Measurements from ENCODE around the gene MRPL48. TPM values are rescaled to one million over a fixed set of nuclear protein-coding genes. Genes with fewer than 3 reads are reported as not detected.
"Not testable (repeated sequence)": the region's sequence is repeated elsewhere in the genome, so short reads cannot be mapped to it uniquely, and the experiment has no call there.

Gene MRPL48
- total RNA-seq, 2 experiments from 2014 or later, result 41.3 to 44.9 TPM

DNA sequence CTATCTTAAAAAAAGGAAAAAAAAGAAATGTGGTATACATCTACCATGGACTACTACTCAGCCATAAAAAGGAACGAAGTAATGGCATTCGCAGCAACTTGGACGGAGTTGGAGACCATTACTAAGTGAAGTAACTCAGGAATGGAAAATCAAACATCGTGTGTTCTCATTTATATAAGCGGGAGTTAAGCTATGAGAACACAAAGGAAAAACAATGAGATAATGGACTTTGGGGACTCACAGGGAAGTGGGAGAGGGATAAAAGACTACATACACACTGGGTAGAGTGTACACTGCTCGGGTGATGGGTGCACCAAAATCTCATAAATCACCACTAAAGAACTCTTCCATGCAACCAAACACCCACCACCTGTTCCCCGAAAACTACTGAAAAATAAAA, 38.6 kb upstream of the MRPL48 start:
- DNase-seq (no peak), ATAC-seq (no peak)
- Mint-ChIP-seq H3K4me3 (no peak overlapping the region), H3K4me1 (ENCODE audit: low read depth) (peaks cover 45% of the 10 kb centered on the region), H3K36me3 (ENCODE audit: low read depth) (peaks cover 17% of the 10 kb centered on the region), H3K27me3 (no peaks in the 10 kb centered on the region), H3K27ac (no peak overlapping the region), H3K9me3 (no peaks in the 10 kb centered on the region)
- ChIA-PET POLR2A (no interaction called here), CTCF (no interaction called here)
- intact Hi-C loops (cut with micrococcal nuclease), result no loop called here
- TF ChIP-seq, protein P1, sequence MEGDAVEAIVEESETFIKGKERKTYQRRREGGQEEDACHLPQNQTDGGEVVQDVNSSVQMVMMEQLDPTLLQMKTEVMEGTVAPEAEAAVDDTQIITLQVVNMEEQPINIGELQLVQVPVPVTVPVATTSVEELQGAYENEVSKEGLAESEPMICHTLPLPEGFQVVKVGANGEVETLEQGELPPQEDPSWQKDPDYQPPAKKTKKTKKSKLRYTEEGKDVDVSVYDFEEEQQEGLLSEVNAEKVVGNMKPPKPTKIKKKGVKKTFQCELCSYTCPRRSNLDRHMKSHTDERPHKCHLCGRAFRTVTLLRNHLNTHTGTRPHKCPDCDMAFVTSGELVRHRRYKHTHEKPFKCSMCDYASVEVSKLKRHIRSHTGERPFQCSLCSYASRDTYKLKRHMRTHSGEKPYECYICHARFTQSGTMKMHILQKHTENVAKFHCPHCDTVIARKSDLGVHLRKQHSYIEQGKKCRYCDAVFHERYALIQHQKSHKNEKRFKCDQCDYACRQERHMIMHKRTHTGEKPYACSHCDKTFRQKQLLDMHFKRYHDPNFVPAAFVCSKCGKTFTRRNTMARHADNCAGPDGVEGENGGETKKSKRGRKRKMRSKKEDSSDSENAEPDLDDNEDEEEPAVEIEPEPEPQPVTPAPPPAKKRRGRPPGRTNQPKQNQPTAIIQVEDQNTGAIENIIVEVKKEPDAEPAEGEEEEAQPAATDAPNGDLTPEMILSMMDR (IDR thresholded peaks at IDR 0.05), result no peak

- ATAC-seq (no peak), DNase-seq (no peak)
- H3K4me1 Mint-ChIP-seq (ENCODE audit: low read depth), result peaks cover 48% of the 10 kb centered on the region
- CTCF ChIA-PET, result no interaction called here
- no peaks in the 10 kb centered on the region for H3K9me3 Mint-ChIP-seq
- POLR2A ChIA-PET, result no interaction called here
- no peak overlapping the region for H3K27ac Mint-ChIP-seq
- intact Hi-C loops (cut with micrococcal nuclease), result loop anchor here (10.0 kb wide), 1 partner anchor 125 kb away; the partner anchor contains the start of genes COA4 and PAAF1
- no peaks in the 10 kb centered on the region for H3K27me3 Mint-ChIP-seq
- H3K4me3 Mint-ChIP-seq, result no peak overlapping the region
- TF ChIP-seq, protein P1 (IDR thresholded peaks at IDR 0.05), result no peak
- H3K36me3 Mint-ChIP-seq (ENCODE audit: low read depth), result peaks cover 17% of the 10 kb centered on the region
Measured at GRCh38 chr11:73750228-73750627, 37.4 kb upstream of the MRPL48 start.

GRCh38 chr11:73750862-73751261, 36.8 kb upstream of the MRPL48 start:
- CTCF ChIA-PET, result interaction anchor here (1.2 kb wide), 1 partner anchor 125 kb away, joined by 3 read pairs; no protein-coding TSS in a partner anchor
- H3K4me3 Mint-ChIP-seq, DNase-seq, H3K27me3 Mint-ChIP-seq, H3K9me3 Mint-ChIP-seq, POLR2A ChIA-PET, H3K27ac Mint-ChIP-seq, ATAC-seq: not testable (repeated sequence)
- H3K36me3 Mint-ChIP-seq (ENCODE audit: low read depth), result peaks cover 17% of the 10 kb centered on the region
- H3K4me1 Mint-ChIP-seq (ENCODE audit: low read depth), result peaks cover 45% of the 10 kb centered on the region
- intact Hi-C loops (cut with micrococcal nuclease), result loop anchor here (10.0 kb wide), 1 partner anchor 124 kb away; the partner anchor contains the start of genes COA4 and PAAF1

GRCh38 chr11:73752216-73752867, 35.3 kb upstream of the MRPL48 start:
- DNase-seq, result no peak
- H3K4me1 Mint-ChIP-seq (ENCODE audit: low read depth), result peaks cover 47% of the 10 kb centered on the region
- no peak overlapping the region for H3K27ac Mint-ChIP-seq
- no peak overlapping the region for H3K4me3 Mint-ChIP-seq
- intact Hi-C loops (cut with micrococcal nuclease), result loop anchor here (10.0 kb wide), 1 partner anchor 122 kb away; the partner anchor contains the start of genes COA4 and PAAF1
- ChIA-PET POLR2A (interaction anchor here (0.6 kb wide), 2 partner anchors 8 to 126 kb away, joined by 3 read pairs; partner anchors contain the start of gene RAB6A), CTCF (interaction anchor here (0.9 kb wide), 1 partner anchor 11 kb away, joined by 3 read pairs; no protein-coding TSS in a partner anchor)
- H3K27me3 Mint-ChIP-seq, result no peaks in the 10 kb centered on the region
- H3K9me3 Mint-ChIP-seq, result no peaks in the 10 kb centered on the region
- TF ChIP-seq, protein P1 (IDR thresholded peaks at IDR 0.05), result no peak
- H3K36me3 Mint-ChIP-seq (ENCODE audit: low read depth), result peaks cover 17% of the 10 kb centered on the region
- no peak for ATAC-seq

- Mint-ChIP-seq H3K4me1 (ENCODE audit: low read depth) (peaks cover 45% of the 10 kb centered on the region), H3K27me3 (no peaks in the 10 kb centered on the region), H3K9me3 (no peaks in the 10 kb centered on the region), H3K27ac (no peak overlapping the region), H3K4me3 (no peak overlapping the region), H3K36me3 (ENCODE audit: low read depth) (peaks cover 18% of the 10 kb centered on the region)
- ATAC-seq, result no peak
- DNase-seq, result no peak
- TF ChIP-seq, protein P1 (IDR thresholded peaks at IDR 0.05), result no peak
- ChIA-PET CTCF (interaction anchor here (0.9 kb wide), 1 partner anchor 12 kb away, joined by 3 read pairs; no protein-coding TSS in a partner anchor), POLR2A (interaction anchor here (0.6 kb wide), 2 partner anchors 8 to 127 kb away, joined by 3 read pairs; partner anchors contain the start of gene RAB6A)
- intact Hi-C loops (cut with micrococcal nuclease), result loop anchor here (10.0 kb wide), 1 partner anchor 122 kb away; the partner anchor contains the start of genes COA4 and PAAF1
Measured at GRCh38 chr11:73752903-73753302, 34.8 kb upstream of the MRPL48 start.
